ENCODE results near the gene ASMT. TPM values are rescaled to one million over a fixed set of nuclear protein-coding genes. Genes with fewer than 3 reads are reported as not detected.

The ASMT gene
- total RNA-seq, 5 donors from 2014 or later (not counting 1 experiment from before 2014, with no cell fraction given), result 0.98 TPM; not detected in 4

- Histone ChIP-seq H3K27me3 (replicated peaks in 1 of 2; ENCODE audit: control insufficient read depth in 2 of 2, extremely low read depth in 1 of 2, insufficient read depth in 2 of 2, low read length in 1 of 2) (no peaks in the 10 kb centered on the region), H3K9me3 (no peaks in the 10 kb centered on the region), H3K27ac (ENCODE audit: low read length) (no peak overlapping the region), H3K4me1 (ENCODE audit: control insufficient read depth in 1 of 2, extremely low read depth in 1 of 2, insufficient read depth in 2 of 2, low read length in 2 of 2) (peaks cover 2 to 32% of the 10 kb centered on the region in 2 experiments), H3K36me3 (ENCODE audit: control insufficient read depth in 2 of 2, extremely low read depth in 1 of 2, insufficient read depth in 1 of 2, low read length in 1 of 2) (peaks cover 36 to 88% of the 10 kb centered on the region in 2 donors), H3K4me3 (ENCODE audit: control insufficient read depth in 1 of 2, extremely low read depth in 1 of 2, low read length in 1 of 2) (no peak overlapping the region)
- ChIA-PET CTCF (no interaction called here), POLR2A (no interaction called here)
- ATAC-seq (replicated peaks in 1 of 4) (no peak), DNase-seq (peak in 1 of 35 experiments; percentile 11)
- H3K4me1 Mint-ChIP-seq, result peaks cover 15 to 41% (median 37%) of the 10 kb centered on the region in 3 donors
- H3K4me3 Mint-ChIP-seq, result no peak overlapping the region
- WGBS (ENCODE audit: insufficient coverage), result 94% methylated on average over 25 of the region's 25 CpGs
- peak overlapping the region in 1 of 2 donors; percentile 6 for H3K27ac Mint-ChIP-seq
- no peaks in the 10 kb centered on the region for H3K9me3 Mint-ChIP-seq
- H3K36me3 Mint-ChIP-seq, result peaks cover 55% of the 10 kb centered on the region
- no peaks in the 10 kb centered on the region for H3K27me3 Mint-ChIP-seq
Observed at GRCh38 chrX:1597345-1598020, 17.4 kb upstream of the ASMT start.

GRCh38 chrX:1598021-1598875, 16.6 kb upstream of the ASMT start:
- Histone ChIP-seq H3K36me3 (ENCODE audit: control insufficient read depth in 2 of 2, extremely low read depth in 1 of 2, insufficient read depth in 1 of 2, low read length in 1 of 2) (peaks cover 38 to 91% of the 10 kb centered on the region in 2 donors), H3K4me3 (ENCODE audit: control insufficient read depth in 1 of 2, extremely low read depth in 1 of 2, low read length in 1 of 2) (no peak overlapping the region), H3K27ac (ENCODE audit: low read length) (no peak overlapping the region), H3K9me3 (no peaks in the 10 kb centered on the region), H3K27me3 (replicated peaks in 1 of 2; ENCODE audit: control insufficient read depth in 2 of 2, extremely low read depth in 1 of 2, insufficient read depth in 2 of 2, low read length in 1 of 2) (no peaks in the 10 kb centered on the region), H3K4me1 (ENCODE audit: control insufficient read depth in 1 of 2, extremely low read depth in 1 of 2, insufficient read depth in 2 of 2, low read length in 2 of 2) (peaks cover 0 to 25% of the 10 kb centered on the region in 2 experiments)
- Mint-ChIP-seq H3K4me1 (peaks cover 7 to 33% (median 31%) of the 10 kb centered on the region in 3 donors), H3K36me3 (peaks cover 60% of the 10 kb centered on the region), H3K27ac (peak overlapping the region in 1 of 2 donors; percentile 48), H3K27me3 (no peaks in the 10 kb centered on the region), H3K4me3 (no peak overlapping the region), H3K9me3 (no peaks in the 10 kb centered on the region)
- peak in 1 of 35 experiments; percentile 11 for DNase-seq
- 91% methylated on average over 45 of the region's 50 CpGs for WGBS (ENCODE audit: insufficient coverage)
- CTCF ChIA-PET, result no interaction called here
- POLR2A ChIA-PET, result no interaction called here
- ATAC-seq (replicated peaks in 1 of 4), result no peak

GRCh38 chrX:1598876-1599790, 15.7 kb upstream of the ASMT start:
- H3K36me3 ChIP-seq (ENCODE audit: control insufficient read depth in 2 of 2, extremely low read depth in 1 of 2, insufficient read depth in 1 of 2, low read length in 1 of 2), result peaks cover 33 to 82% of the 10 kb centered on the region in 2 donors
- H3K4me3 ChIP-seq (ENCODE audit: control insufficient read depth in 1 of 2, extremely low read depth in 1 of 2, low read length in 1 of 2), result no peak overlapping the region
- WGBS (ENCODE audit: insufficient coverage), result 95% methylated on average over 53 of the region's 57 CpGs
- H3K4me1 ChIP-seq (ENCODE audit: control insufficient read depth in 1 of 2, extremely low read depth in 1 of 2, insufficient read depth in 2 of 2, low read length in 2 of 2), result peaks cover 0 to 16% of the 10 kb centered on the region in 2 experiments
- ChIA-PET POLR2A (no interaction called here), CTCF (no interaction called here)
- Mint-ChIP-seq H3K36me3 (peaks cover 55% of the 10 kb centered on the region), H3K9me3 (no peaks in the 10 kb centered on the region), H3K27me3 (no peaks in the 10 kb centered on the region), H3K4me1 (peaks cover 1 to 26% (median 23%) of the 10 kb centered on the region in 3 donors), H3K27ac (no peak overlapping the region), H3K4me3 (peak overlapping the region in 1 of 3 donors; percentile 20)
- H3K9me3 ChIP-seq, result no peaks in the 10 kb centered on the region
- no peak overlapping the region for H3K27ac ChIP-seq (ENCODE audit: low read length)
- H3K27me3 ChIP-seq (replicated peaks in 1 of 2; ENCODE audit: control insufficient read depth in 2 of 2, extremely low read depth in 1 of 2, insufficient read depth in 2 of 2, low read length in 1 of 2), result no peaks in the 10 kb centered on the region
- no peak for ATAC-seq (replicated peaks in 1 of 4)
- DNase-seq, result peak in 1 of 35 experiments; percentile 7

- ATAC-seq (replicated peaks in 1 of 4), result peak in 2 of 4 experiments; percentile 3 to 13
- H3K27me3 Mint-ChIP-seq, result no peaks in the 10 kb centered on the region
- peaks cover 55% of the 10 kb centered on the region for H3K36me3 Mint-ChIP-seq
- ChIA-PET CTCF (no interaction called here), POLR2A (no interaction called here)
- 96% methylated on average over 36 of the region's 36 CpGs for WGBS (ENCODE audit: insufficient coverage)
- peaks cover 0 to 23% (median 20%) of the 10 kb centered on the region in 3 donors for H3K4me1 Mint-ChIP-seq
- H3K9me3 Mint-ChIP-seq, result no peaks in the 10 kb centered on the region
- H3K27ac Mint-ChIP-seq, result no peak overlapping the region
- H3K4me3 Mint-ChIP-seq, result no peak overlapping the region
- Histone ChIP-seq H3K9me3 (no peaks in the 10 kb centered on the region), H3K4me1 (ENCODE audit: control insufficient read depth in 1 of 2, extremely low read depth in 1 of 2, insufficient read depth in 2 of 2, low read length in 2 of 2) (peaks cover 0 to 10% of the 10 kb centered on the region in 2 experiments), H3K27ac (ENCODE audit: low read length) (no peak overlapping the region), H3K36me3 (ENCODE audit: control insufficient read depth in 2 of 2, extremely low read depth in 1 of 2, insufficient read depth in 1 of 2, low read length in 1 of 2) (peaks cover 32 to 75% of the 10 kb centered on the region in 2 donors), H3K27me3 (replicated peaks in 1 of 2; ENCODE audit: control insufficient read depth in 2 of 2, extremely low read depth in 1 of 2, insufficient read depth in 2 of 2, low read length in 1 of 2) (no peaks in the 10 kb centered on the region), H3K4me3 (ENCODE audit: control insufficient read depth in 1 of 2, extremely low read depth in 1 of 2, low read length in 1 of 2) (no peak overlapping the region)
- no peak for DNase-seq
Observed at GRCh38 chrX:1599791-1600405, 15.0 kb upstream of the ASMT start.

GRCh38 chrX:1600406-1601050, 14.3 kb upstream of the ASMT start:
- Mint-ChIP-seq H3K4me3 (no peak overlapping the region), H3K9me3 (no peaks in the 10 kb centered on the region), H3K4me1 (peaks cover 0 to 17% (median 14%) of the 10 kb centered on the region in 3 donors), H3K27ac (no peak overlapping the region), H3K36me3 (peaks cover 51% of the 10 kb centered on the region), H3K27me3 (no peaks in the 10 kb centered on the region)
- ChIA-PET CTCF (no interaction called here), POLR2A (no interaction called here)
- peak in 2 of 4 experiments; percentile 3 to 23 for ATAC-seq (replicated peaks in 1 of 4)
- Histone ChIP-seq H3K27me3 (replicated peaks in 1 of 2; ENCODE audit: control insufficient read depth in 2 of 2, extremely low read depth in 1 of 2, insufficient read depth in 2 of 2, low read length in 1 of 2) (no peaks in the 10 kb centered on the region), H3K36me3 (ENCODE audit: control insufficient read depth in 2 of 2, extremely low read depth in 1 of 2, insufficient read depth in 1 of 2, low read length in 1 of 2) (peaks cover 32 to 69% of the 10 kb centered on the region in 2 donors), H3K4me3 (ENCODE audit: control insufficient read depth in 1 of 2, extremely low read depth in 1 of 2, low read length in 1 of 2) (no peak overlapping the region), H3K27ac (ENCODE audit: low read length) (no peak overlapping the region), H3K4me1 (ENCODE audit: control insufficient read depth in 1 of 2, extremely low read depth in 1 of 2, insufficient read depth in 2 of 2, low read length in 2 of 2) (peaks cover 0 to 4% of the 10 kb centered on the region in 2 experiments), H3K9me3 (no peaks in the 10 kb centered on the region)
- 98% methylated on average over 48 of the region's 52 CpGs for WGBS (ENCODE audit: insufficient coverage)
- no peak for DNase-seq
